ENCODE measurements around the gene MACROD2. TPM values are rescaled to one million over a fixed set of nuclear protein-coding genes. Genes with fewer than 3 reads are reported as not detected.

MACROD2 gene
- total and polyA plus RNA-seq, 4 donors = 0.66 to 10.5 (median 3.3) TPM

DNA sequence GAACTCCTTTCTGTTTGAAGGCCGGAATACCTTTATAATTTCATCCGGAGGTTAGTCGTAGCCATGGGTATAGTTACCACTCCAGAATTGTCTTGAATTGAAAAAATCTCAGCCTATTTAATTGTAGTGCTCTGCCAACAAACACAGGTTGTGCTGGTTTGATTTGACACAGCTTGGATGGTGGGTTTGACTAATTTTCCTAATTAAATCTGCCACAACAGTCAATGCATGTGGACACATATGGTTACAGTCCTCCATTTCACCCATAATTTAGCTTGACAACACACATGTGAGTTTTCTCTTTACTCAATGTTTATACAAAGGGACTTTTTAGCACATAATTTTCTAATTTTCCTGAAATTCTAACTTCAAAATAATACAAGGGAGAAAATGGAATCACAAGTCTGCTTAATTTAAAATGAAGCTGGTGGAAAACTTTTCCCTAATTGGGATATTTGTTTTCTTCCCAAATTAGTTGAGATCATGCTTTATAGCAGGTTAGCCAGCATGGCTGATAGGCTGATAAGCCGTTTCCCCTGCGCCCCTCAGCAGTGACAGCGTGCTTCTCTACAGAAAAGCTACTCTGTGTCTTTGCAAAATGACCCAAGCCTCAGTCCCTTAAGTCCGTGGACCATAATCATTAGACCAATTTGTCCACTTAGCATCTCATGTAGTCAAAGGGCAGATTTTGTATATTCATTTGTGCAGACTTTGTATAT, 805.5 kb downstream of the MACROD2 start:
- no peaks in the 10 kb centered on the region for H3K27me3 ChIP-seq (ENCODE audit: control insufficient read depth in 4 of 4, insufficient read depth in 4 of 4, low read length in 3 of 4)

More for the DNA sequence above, 805.5 kb downstream of the MACROD2 start:
- Histone ChIP-seq H3K9me3 (ENCODE audit: control insufficient read depth in 4 of 4, low read length in 3 of 4) (no peaks in the 10 kb centered on the region), H3K9ac (ENCODE audit: low read depth in 1 of 2, low read length in 2 of 2) (no peak overlapping the region), H3K4me3 (ENCODE audit: low read depth in 1 of 3, low read length in 3 of 3) (no peak overlapping the region), H3K27ac (ENCODE audit: low read depth in 1 of 2, low read length in 2 of 2) (no peak overlapping the region), H3K36me3 (ENCODE audit: control insufficient read depth in 4 of 4, insufficient read depth in 3 of 4, low read depth in 1 of 4, low read length in 3 of 4) (no peaks in the 10 kb centered on the region), H3K4me1 (ENCODE audit: control insufficient read depth in 4 of 4, insufficient read depth in 4 of 4, low read length in 3 of 4) (peaks cover 0 to 3% (median 1%) of the 10 kb centered on the region in 4 donors)
- TF ChIP-seq, protein P1, sequence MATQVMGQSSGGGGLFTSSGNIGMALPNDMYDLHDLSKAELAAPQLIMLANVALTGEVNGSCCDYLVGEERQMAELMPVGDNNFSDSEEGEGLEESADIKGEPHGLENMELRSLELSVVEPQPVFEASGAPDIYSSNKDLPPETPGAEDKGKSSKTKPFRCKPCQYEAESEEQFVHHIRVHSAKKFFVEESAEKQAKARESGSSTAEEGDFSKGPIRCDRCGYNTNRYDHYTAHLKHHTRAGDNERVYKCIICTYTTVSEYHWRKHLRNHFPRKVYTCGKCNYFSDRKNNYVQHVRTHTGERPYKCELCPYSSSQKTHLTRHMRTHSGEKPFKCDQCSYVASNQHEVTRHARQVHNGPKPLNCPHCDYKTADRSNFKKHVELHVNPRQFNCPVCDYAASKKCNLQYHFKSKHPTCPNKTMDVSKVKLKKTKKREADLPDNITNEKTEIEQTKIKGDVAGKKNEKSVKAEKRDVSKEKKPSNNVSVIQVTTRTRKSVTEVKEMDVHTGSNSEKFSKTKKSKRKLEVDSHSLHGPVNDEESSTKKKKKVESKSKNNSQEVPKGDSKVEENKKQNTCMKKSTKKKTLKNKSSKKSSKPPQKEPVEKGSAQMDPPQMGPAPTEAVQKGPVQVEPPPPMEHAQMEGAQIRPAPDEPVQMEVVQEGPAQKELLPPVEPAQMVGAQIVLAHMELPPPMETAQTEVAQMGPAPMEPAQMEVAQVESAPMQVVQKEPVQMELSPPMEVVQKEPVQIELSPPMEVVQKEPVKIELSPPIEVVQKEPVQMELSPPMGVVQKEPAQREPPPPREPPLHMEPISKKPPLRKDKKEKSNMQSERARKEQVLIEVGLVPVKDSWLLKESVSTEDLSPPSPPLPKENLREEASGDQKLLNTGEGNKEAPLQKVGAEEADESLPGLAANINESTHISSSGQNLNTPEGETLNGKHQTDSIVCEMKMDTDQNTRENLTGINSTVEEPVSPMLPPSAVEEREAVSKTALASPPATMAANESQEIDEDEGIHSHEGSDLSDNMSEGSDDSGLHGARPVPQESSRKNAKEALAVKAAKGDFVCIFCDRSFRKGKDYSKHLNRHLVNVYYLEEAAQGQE (IDR thresholded peaks at IDR 0.05) = no peak
- TF ChIP-seq NR2F2 (IDR thresholded peaks at IDR 0.05) (no peak), JUND (IDR thresholded peaks at IDR 0.05) (no peak), TAF1 (conservative IDR thresholded peaks at IDR 0.05) (no peak), HNF4A (conservative IDR thresholded peaks at IDR 0.05) (no peak), FOXA2 (IDR thresholded peaks at IDR 0.05) (no peak), RAD21 (IDR thresholded peaks at IDR 0.05) (no peak), SP1 (IDR thresholded peaks at IDR 0.05) (no peak), YY1 (IDR thresholded peaks at IDR 0.05) (no peak), EGR1 (IDR thresholded peaks at IDR 0.05; ENCODE audit: low read depth in 2 of 2) (no peak), HNF4G (IDR thresholded peaks at IDR 0.05) (no peak), GABPA (IDR thresholded peaks at IDR 0.05 in 1 of 2, conservative IDR thresholded peaks at IDR 0.05 in 1 of 2) (no peak), RXRA (IDR thresholded peaks at IDR 0.05) (no peak)
- TF ChIP-seq, protein P2, sequence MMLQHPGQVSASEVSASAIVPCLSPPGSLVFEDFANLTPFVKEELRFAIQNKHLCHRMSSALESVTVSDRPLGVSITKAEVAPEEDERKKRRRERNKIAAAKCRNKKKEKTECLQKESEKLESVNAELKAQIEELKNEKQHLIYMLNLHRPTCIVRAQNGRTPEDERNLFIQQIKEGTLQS (IDR thresholded peaks at IDR 0.05) = no peak
- TF ChIP-seq, protein P3, sequence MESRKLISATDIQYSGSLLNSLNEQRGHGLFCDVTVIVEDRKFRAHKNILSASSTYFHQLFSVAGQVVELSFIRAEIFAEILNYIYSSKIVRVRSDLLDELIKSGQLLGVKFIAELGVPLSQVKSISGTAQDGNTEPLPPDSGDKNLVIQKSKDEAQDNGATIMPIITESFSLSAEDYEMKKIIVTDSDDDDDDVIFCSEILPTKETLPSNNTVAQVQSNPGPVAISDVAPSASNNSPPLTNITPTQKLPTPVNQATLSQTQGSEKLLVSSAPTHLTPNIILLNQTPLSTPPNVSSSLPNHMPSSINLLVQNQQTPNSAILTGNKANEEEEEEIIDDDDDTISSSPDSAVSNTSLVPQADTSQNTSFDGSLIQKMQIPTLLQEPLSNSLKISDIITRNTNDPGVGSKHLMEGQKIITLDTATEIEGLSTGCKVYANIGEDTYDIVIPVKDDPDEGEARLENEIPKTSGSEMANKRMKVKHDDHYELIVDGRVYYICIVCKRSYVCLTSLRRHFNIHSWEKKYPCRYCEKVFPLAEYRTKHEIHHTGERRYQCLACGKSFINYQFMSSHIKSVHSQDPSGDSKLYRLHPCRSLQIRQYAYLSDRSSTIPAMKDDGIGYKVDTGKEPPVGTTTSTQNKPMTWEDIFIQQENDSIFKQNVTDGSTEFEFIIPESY (IDR thresholded peaks at IDR 0.05) = no peak
- TF ChIP-seq, protein P4, sequence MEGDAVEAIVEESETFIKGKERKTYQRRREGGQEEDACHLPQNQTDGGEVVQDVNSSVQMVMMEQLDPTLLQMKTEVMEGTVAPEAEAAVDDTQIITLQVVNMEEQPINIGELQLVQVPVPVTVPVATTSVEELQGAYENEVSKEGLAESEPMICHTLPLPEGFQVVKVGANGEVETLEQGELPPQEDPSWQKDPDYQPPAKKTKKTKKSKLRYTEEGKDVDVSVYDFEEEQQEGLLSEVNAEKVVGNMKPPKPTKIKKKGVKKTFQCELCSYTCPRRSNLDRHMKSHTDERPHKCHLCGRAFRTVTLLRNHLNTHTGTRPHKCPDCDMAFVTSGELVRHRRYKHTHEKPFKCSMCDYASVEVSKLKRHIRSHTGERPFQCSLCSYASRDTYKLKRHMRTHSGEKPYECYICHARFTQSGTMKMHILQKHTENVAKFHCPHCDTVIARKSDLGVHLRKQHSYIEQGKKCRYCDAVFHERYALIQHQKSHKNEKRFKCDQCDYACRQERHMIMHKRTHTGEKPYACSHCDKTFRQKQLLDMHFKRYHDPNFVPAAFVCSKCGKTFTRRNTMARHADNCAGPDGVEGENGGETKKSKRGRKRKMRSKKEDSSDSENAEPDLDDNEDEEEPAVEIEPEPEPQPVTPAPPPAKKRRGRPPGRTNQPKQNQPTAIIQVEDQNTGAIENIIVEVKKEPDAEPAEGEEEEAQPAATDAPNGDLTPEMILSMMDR (IDR thresholded peaks at IDR 0.05; ENCODE audit: low read depth, low read length, missing input control) = no peak
- TF ChIP-seq, protein P5, sequence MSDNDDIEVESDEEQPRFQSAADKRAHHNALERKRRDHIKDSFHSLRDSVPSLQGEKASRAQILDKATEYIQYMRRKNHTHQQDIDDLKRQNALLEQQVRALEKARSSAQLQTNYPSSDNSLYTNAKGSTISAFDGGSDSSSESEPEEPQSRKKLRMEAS (IDR thresholded peaks at IDR 0.05) = no peak
- 92% methylated on average over 7 of the region's 7 CpGs for WGBS
- DNase-seq (ENCODE audit: low spot score) = no peak

All from liver (tissue), 9 donors.